ENCODE data around the gene VEGFB.

Gene VEGFB

GRCh38 chr11:64211181-64211872 lies 23.1 kb upstream of the VEGFB start:
- no peak for DNase-seq

DNA sequence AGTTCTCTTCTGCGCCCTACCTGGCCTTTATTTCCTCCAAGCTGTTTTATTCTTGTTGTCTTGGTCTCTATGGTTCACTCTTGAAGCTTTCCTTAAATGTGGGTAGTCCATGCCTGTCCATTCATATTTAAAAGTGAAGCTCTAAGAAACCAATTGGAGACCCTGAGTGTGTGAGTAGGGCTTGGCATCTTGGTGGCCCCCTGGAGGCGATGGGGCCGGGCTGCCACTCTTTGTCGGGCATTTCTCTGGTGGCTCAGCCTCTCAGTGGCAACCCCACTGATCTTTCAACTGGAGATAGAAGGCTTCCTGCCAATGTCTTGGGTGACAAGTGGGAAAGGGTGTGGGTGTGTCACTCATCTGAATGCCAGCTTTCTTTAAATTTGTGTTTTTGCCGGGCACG lies 17.5 kb upstream of the VEGFB start:
- no peak for DNase-seq

DNA sequence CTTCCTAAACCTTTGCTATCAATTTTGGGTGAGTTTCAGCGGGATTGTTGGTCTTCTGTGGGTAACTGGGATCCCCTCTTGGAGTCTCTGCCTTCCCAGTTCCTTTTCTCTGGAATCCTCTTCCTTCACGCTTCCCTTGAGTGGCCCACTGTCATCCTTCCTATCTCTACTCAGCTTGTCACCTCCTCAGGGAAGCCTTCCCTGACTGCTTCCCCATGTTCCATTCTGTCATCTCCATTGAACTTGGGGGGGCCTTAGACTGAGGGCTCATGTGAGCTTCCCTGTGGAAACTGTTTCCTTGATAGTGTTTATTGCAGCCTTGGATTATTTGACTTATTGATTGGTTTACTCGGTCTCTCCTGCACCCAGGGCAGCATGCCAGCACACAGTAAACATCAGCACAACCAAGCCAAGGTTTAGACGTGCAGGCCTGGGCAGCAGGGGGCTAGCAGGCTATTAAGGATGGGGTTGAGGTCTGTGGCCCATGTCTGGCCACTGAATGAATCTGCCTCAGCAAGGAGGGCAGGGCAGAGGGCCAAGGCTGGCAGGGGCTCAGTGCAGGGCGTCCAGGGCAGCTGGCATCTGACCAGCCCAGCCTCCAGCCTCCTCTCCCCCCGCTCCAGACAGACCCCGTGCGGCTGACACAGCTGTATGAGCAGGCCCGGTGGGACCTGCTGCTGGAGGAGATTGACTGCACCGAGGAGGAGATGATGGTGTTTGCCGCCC lies 15.6 kb upstream of the VEGFB start:
- no peak for DNase-seq

DNA sequence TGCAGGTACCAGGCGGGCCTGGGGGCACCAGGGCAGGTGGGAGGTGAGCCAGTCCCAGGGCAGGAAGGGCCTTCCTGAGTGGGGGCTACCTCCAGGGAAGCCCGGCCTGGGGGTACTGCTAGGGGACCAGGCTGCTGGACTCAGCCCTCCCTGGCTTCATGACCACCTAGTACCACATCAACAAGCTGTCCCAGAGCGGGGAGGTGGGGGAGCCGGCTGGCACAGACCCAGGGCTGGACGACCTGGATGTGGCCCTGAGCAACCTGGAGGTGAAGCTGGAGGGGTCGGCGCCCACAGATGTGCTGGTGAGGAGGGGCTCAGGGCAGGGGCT lies 15.1 kb upstream of the VEGFB start:
- no peak for DNase-seq

GRCh38 chr11:64219755-64220154 lies 14.6 kb upstream of the VEGFB start:
- DNase-seq, result no peak

DNA sequence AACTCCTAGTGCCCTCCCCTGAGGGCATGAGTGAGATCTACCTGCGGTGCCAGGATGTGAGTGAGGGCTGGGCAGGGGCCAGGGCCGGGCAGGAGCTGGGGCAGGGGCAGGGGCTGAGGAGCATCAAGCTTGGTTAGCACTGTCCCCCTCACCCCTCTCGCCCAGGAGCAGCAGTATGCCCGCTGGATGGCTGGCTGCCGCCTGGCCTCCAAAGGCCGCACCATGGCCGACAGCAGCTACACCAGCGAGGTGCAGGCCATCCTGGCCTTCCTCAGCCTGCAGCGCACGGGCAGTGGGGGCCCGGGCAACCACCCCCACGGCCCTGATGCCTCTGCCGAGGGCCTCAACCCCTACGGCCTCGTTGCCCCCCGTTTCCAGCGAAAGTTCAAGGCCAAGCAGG lies 14.1 kb upstream of the VEGFB start:
- DNase-seq, result no peak

GRCh38 chr11:64220798-64221197 lies 13.6 kb upstream of the VEGFB start:
- DNase-seq, result no peak

GRCh38 chr11:64222651-64223000 lies 11.8 kb upstream of the VEGFB start:
- DNase-seq, result no peak

GRCh38 chr11:64223001-64223651 lies 11.3 kb upstream of the VEGFB start:
- DNase-seq, result no peak

- no peak for DNase-seq
Measured at GRCh38 chr11:64224151-64224890, 10.1 kb upstream of the VEGFB start.

DNA sequence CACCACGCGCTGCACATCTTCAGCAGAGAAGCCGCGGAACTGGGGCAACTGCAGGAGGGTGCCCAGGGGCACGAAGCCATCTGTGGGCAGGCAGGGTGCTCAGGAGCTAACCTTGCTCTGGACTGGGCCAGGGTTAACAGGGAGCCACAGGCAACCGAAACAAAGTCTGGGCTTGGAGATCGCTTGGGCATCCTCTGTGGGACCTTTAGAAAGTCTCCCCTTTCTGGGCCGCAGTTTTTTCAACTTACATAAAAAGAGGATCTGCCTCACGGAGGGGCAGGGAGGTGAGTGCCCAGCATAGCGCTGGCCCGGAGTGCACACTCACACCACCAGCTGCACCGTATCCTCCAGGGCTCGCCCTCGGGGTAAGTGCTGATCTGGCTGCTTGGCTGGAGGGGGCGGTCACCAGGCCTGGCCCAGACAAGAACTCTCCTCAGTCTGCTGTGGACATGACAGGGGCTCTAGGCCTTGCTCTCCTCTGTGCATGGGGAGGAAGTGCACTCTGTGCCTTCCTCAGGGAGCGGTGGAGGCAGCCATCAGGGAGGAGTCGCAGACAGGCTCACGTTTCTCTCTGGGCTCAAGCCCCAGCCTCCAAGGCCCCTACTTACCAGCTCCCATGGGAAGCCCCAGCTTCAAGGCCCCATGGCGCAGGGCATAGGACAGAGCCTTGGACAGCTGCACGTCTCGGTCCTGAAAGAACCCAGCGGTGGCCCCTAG lies 9.3 kb upstream of the VEGFB start:
- DNase-seq, result no peak

- DNase-seq, result peak; percentile 85 to 89
Measured at GRCh38 chr11:64225608-64226506, 8.5 kb upstream of the VEGFB start, which contains the start of the genes NUDT22 and TRPT1. NUDT22 (plus strand) TSS chr11:64226274; CDS start chr11:64226653, 379 bp downstream. TRPT1 (minus strand) TSS chr11:64226186; CDS start chr11:64225860, 326 bp downstream.

DNA sequence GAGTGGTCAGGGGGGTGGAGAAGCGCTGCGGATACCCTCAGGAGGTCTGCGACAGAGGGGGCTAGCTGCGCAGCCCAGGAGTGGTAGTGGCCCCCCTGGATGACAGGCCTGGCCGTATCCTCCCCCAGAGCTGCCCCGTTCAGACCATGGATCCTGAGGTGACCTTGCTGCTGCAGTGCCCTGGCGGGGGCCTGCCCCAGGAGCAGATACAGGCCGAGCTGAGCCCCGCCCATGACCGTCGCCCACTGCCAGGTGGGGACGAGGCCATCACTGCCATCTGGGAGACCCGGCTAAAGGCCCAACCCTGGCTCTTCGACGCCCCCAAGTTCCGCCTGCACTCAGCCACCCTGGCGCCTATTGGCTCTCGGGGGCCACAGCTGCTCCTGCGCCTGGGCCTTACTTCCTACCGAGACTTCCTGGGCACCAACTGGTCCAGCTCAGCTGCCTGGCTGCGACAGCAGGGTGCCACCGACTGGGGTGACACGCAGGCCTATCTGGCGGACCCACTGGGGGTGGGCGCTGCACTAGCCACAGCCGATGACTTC lies 7.8 kb upstream of the VEGFB start:
- DNase-seq, result peak; percentile 57 to 74

DNA sequence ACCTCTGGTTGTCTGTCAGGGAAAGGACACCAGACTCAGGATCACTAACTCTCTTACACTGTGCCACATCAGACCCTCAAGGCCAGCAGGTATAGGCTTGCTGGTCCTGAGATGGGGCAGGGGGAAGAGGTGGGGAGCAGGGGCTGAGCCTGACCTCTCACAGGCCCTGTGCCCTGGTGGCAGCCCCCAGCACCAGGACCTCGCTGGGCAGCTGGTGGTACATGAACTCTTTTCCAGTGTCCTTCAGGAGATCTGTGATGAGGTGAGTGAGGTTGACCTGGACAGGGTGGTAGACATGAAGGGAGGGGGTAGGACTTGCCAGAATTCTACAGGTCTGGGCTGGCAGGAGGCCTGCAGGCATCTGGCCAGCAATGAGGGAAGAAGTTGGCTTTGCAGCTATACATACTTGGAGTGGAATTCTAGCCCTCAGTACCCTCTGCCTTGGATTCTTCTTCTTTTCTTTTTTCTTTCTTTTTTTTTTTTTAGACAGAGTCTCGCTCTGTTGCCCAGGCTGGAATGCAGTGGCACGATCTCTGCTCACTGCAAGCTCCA lies 6.9 kb upstream of the VEGFB start:
- no peak for DNase-seq

GRCh38 chr11:64229090-64229743 lies 5.2 kb upstream of the VEGFB start:
- no peak for DNase-seq

DNA sequence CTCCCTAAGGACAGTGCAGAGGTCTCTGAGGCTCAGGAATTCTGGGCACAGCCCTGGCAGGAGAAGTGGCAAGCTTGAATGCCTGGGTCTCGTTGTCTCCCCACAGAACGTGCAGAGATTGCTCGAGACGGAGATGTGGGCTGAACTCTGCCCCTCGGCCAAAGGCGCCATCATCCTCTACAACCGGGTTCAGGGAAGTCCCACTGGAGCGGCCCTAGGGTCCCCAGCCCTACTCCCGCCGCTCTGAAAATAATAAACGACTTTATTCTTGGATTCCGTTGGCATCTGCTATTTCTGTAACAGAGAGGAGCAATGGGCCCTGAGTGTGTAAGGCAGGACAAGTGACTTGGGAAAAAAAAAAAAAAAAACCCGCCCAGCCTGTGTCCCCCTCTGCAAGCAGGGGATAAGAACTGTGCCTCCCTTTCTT lies 4.6 kb upstream of the VEGFB start:
- DNase-seq, result no peak

GRCh38 chr11:64230171-64230984 lies 4.0 kb upstream of the VEGFB start, which contains the start of gene DNAJC4:
DNAJC4 (plus strand) TSS chr11:64230548; CDS start chr11:64230855, 307 bp downstream.
- peak; percentile 89 to 92 for DNase-seq

DNA sequence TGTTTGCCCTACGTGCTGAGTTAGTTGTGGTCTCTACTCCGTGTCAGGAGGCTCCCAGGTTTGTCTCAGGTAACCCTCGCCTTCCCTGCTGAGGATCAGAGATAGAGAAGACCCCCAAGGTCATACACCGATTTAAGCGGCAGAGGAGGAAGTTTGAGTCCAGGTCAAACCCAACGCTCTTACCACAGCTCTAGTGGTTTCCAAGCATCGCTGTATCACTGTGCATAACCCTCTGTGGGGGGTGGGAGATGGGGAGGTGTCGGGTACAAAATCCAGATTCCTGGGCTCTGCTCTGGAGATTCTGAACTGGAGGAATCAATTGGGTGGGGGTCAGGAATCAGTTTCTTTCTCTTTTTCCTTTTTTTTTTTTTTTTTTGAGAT lies 3.4 kb upstream of the VEGFB start:
- no peak for DNase-seq

GRCh38 chr11:64231546-64231945 lies 2.8 kb upstream of the VEGFB start:
- DNase-seq, result no peak

Data from CD4-positive, alpha-beta T cell treated with Interferon alpha-2 for 1 hour (primary cell).